Stimulated activated CD4-positive, alpha-beta T cell treated with anti-CD3 and anti-CD28 coated beads, Interleukin-4, amount 100 ng/mL, for 48 hours (primary cell): ENCODE results near the gene SPAG16.

ENCODE experiments used
- DNase-seq, 2 donors: peaks; one replicate each; pipeline ENCODE4 v3.0.0-alpha.2; 2020; ENCODE audit warnings: low read depth in 2 of 2

Gene SPAG16

DNA sequence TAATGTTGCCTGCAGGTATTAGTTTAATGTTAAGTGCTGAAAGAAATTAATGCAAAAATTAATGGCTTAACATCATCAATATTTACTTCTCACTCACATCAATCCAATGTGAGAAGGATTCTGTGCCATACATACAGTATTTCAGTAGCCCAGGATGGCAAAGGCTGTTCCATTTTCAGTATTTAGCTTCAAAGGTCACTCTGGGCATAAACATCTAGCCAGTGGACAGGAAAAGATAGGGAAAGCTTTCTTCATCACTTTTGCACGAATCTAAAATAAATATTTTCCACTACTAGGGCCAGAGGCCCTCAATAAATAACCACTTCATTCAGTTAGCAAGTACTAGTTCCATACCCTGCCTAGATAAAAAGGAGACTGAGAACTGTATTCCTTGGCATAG lies 890.3 kb downstream of the SPAG16 start:
- DNase-seq, result no peak

DNA sequence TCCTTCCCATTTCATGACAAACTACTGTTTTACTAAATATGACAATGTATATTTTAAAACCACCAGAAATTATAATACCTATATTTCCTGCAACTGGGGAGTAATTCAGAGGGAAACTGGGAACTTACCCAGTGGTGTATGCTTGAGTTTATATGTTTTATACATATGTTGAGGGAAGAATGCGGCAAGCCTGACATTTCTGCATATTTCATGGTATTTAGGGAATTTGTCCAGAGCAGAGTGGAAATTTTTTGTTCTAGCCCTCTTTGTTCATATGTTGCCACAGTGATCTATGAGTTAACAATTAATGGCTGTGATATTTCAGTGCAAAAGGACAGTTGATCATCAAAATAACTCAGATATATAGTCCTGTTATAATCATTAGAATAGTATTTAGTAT lies 895.8 kb downstream of the SPAG16 start:
- DNase-seq, result no peak

DNA sequence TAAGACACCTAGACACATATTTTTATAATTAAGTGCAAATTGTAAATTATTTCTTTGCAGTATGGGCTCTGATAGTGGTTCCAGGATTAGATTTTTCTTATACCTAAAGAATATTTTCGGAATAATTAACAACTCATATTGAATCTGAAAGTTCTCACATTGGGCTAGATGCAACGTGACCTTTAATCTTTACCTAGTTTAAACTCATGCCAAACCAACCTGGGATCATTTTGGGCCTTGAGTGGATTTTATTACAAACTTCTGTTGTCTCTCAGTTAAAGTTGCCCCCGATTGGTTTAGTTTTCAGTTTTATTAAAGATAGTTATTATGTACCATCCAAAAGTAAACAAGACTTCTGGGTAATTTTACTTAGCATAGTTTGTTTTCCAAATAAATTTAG lies 896.4 kb downstream of the SPAG16 start:
- DNase-seq, result no peak

DNA sequence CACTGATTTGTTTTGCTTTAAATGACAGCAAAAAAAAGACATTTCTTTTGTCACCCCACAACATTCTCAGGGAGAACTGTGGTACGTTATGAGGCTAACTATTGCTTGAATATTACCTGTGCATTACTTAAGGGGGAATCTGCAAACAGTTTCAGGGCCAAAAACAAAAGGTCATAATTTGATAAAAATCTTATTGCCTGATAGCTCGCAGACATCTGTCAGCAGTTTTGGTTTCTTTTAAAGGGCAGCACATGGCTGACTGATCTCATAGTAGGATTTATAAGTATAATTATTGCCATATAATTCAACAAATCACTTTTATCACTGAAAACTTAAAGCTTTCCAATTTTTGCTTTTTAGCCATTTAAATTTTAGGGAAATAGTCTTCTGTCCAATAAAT lies 900.2 kb downstream of the SPAG16 start:
- no peak for DNase-seq

DNA sequence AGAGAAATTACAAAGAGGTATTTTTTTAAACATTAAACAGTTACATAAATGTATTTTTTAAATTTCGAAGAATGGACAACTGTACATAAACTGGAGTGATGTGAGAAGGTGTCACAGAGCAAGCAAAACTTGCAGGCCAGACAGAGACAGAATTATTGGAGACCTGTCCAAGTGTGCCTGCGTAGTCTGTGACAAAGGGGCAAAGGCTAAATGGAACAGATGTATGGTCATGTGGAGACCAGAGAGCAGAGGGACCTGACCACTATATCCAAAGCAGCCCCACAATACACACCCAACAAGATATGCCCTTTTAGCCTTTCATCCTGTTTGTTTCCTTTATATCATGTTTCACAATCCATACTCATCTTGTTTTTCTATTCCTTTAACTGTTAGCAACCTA lies 901.3 kb downstream of the SPAG16 start:
- no peak for DNase-seq

DNA sequence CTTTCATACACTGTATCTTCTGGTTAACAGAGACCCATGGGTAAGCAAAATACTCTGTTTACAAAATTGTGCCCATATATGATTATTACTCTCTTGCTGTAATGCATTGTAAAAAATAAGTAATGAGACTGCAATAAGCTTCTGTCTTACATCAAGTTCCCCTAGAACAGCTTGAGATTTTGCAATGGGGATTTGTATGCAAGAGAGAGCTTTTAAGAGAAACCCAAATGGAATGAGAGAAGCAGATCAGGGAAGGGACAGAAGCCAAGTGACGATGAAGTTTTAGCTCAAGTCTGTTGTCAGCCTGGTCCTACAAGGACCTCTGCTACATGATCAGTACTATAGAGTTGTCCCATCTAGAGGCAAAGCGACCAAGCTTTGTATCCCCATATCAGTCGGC lies 908.4 kb downstream of the SPAG16 start:
- DNase-seq, result no peak

DNA sequence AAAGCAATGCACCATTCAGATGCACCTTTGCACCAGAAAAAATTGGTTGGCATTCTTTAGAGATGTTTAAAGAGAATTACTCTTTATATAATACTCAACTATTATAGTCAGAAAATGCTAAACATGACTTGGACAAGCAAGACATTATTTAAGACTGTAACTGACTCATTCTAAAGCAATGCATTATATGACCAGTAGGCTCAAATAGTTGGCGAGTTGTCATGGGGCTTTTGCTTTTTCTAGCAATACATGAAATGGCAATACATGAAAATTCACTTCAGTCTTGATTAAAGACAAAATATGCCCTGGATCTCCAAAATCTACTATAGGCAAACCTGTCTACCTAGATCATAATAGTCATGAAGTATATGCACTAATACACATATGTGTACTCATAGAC lies 909.7 kb downstream of the SPAG16 start:
- DNase-seq, result no peak

DNA sequence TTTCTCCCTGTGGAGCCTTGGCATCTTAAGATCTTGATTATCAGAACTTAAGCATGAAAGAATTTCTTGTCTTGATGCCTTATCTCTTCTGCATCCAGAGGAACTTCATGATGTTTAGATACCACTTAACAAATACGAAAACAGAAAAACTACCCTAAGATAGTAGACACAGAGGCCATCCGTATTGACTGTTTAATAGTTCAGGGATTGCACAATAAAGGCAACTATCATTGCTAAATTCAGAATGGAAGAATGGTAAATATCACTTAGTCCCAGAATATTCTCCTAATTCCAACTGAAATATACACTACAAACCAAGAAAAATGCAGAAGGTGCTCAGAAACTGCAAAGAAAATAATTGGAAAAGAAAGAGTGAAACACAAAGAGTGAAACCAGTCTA lies 912.0 kb downstream of the SPAG16 start:
- DNase-seq, result no peak

DNA sequence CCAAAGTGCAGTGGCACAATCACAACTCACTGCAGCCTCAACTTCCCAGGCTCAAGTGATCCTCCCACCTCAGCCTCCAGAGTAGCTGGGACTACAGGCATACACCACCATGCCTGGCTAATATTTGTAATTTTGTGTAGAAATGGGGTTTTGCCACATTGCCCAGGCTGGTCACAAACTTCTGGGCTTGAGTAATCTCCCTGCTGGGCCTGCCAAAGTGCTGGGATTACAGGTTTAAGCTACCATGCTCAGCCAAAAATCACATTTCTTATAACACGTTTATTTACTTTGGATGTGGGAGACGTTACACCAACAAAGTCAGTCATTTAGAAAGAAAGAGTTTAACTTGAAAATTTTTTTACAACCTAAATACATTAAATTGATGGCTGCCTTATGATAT lies 917.6 kb downstream of the SPAG16 start:
- no peak for DNase-seq

DNA sequence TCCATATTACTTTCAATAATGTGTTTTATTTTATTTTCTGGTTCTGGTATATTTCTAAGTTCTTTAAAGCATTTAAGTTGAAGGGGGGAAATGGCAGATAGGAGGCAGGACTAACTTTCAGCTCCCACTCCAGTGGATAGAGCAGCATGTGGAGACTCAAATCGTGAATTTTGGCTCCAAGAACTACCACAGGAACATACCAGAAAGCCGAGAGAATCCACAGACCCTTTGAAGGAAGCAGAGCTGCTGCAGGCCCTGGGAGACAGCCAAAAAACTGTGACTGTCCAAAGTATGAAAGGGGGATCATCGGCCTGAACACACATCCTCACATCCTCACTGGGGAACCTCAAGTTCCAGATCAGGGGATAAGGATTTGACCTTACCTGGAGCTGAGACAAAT lies 919.0 kb downstream of the SPAG16 start:
- DNase-seq, result no peak

DNA sequence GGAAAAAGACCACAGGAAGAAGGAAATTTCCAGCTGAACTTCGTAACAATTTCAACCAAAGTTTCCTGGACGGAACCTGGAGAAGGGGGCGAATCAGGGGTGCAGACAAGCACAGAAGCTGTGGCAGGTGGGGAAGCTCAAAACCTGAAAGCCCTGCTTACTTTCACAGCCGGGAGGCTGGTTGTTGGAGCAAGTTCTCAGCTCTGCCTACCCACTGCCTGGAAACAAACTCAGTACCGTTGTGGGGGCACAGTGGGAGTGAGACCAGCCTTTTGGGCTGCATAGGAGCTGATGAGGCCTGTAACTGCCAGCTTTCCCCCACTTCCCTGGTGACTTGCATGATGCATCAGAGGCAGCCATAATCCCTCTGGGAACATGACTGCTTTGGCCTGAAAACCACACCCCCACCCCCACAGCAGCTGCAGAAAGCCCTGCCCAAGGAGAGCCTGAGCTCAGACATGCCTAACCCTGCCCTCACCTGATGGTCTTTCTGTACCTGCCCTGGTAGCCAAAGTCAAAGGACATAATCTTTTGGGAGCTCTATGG lies 919.6 kb downstream of the SPAG16 start:
- no peak for DNase-seq

DNA sequence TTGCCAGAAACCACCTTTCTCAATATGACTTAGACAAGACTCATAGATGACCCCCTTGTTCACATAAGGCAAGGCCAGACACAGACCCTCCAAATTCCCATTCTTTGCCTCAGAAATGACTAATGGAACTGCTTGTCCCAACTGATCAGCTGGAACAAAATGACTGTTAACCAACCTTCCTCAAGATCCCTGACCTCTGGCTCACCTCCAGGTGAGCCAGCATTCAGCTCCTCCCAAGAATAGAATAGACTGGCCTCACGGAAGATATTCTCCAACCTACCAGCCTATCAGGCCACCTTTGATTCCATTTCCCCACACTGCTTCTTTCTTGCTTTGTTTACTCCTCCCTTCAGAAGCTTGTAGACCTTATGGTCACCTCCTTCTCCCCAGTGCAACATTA lies 930.8 kb downstream of the SPAG16 start:
- no peak for DNase-seq

DNA sequence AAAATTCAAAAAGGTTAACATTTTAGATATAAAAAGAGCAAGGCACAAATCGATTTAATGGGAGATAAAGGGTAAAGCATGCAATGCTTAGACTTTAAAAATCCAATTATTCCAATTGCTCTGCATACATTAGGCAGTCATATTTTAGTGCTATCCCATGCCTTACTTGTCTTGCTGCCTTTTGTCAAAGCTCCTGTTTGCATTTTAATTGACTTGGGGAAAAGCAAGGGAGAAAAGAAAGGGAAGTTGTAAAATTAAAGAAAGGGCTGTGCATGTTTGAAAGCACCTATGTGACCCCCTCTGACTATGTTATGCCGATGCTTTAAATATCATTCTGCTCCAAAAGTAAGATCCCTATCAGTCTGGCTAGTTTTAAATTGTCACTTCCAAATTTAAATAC lies 932.9 kb downstream of the SPAG16 start:
- DNase-seq, result no peak

DNA sequence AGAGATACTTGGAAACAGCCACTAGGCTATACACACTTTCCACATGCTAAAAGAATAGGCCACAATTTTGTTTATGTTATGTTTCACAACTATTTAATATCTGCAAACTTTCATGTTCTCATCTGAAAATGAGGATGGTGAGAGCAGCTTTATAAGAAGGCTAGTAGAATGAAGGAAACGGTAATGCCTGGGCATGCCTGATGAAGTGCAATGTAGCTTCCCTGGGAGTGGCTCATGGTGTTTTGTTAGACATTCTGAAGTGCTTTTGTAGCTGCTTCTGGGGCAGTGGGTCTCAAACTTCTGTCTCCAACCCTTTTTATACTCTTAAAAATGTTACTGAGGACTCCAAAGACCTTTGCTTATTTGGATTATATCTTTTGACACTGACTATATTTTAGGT lies 933.3 kb downstream of the SPAG16 start:
- DNase-seq, result no peak

DNA sequence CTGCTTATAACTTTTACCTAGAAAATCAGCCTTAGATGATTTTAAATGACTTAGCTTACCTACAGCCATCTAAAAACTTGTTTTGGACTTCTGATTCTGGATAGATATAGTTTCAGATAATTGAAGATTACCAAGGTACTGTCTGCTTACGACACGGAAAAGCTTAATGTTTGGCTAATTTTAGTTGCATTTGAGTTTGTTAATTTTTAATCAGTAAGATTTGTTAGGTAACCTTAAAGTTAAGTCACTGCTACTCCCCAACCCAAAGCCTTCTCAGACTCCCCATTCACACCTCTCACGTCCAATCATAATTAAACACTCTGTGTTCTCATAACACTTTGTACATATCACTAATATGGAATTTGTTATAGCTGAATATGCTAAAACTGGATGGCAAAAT lies 936.0 kb downstream of the SPAG16 start:
- no peak for DNase-seq

DNA sequence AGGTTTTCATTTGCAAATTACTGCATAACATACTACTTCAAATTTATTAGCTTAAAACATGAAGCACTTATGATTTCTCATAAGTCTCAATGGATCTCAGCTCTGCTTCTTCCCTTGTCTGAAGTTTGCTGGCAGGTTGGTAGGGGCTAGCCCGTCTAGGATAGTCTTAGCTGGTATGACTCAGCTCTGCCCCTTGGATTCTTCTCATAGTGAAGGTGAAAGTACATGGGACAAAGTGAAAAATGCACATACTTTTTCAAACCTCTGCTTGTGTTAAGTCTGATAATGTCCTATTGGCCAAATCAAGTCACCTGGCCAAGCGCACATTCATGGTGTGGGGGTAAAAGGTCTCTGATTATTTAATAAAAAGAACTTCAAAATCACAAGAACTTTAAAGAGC lies 941.8 kb downstream of the SPAG16 start:
- no peak for DNase-seq

DNA sequence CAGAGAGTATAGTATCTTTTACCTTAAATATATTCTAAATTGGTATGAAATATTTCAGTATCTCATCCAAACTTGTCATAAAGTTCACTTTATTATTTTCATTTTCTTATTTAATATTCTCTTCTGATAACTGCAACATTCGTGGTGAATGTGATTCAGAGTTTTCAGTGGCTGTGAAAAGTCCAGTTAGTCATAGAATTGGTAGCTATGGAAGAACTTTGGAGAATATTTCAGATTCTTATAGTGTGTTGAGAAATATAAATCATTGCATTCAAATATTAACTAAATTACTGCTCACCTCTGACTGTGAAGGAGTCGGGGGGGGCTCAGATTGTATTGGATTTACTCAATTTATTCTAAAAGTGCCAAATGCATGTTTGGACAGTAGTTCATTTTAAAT lies 948.0 kb downstream of the SPAG16 start:
- DNase-seq, result no peak

DNA sequence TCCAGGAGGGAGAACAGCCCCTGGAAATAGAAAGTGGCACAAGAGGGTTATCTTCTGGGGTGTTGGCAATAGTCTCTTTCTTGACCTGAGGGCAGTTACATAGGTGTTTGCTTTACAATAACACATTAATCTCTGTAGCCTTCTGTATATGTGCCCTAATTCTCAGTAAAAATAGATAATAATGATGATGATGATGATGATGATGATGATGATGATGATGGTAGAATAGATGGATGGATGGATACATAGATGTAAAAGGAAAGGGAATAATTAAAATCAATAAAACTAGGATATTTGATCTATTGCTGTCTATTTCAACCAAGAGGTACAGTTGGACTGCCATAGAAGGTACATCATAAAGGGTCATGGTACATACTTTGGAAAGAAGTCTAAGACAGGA lies 948.9 kb downstream of the SPAG16 start:
- no peak for DNase-seq

DNA sequence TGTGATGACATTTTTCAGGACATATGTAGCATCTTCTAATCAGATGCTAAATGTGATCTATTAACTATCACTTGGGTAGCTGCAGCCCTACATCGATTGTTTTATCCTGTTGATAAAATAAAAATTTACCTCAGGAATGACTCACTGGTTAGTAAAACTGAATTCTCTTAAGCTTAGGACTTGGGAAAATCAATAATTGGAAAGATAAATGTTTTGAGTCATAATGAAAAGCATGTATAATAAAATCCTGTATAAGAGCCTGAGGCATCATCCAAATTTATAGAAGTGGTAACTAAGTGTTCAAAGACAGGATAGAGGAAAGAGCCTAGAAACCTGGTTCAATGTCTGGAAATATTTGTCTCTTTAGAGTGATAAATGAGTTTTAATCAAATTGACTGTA lies 958.5 kb downstream of the SPAG16 start:
- DNase-seq, result no peak

DNA sequence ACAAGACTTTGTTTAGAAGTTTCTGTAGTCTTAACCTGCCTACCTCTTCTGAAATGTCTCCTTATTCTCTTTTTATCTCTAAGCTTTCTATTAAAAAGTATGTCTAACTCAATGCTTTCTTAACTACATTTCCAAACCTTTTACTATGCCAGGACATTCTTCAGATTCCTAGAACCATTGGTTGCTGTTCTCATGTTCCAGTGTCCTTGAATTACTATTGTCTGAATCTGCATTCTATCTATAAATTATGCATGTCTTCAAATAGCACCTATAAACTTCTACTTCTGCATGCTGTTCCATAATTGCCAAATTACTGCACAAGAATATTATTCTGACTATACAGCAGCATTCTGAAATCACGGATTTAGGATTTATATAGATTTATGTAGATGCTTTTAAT lies 960.6 kb downstream of the SPAG16 start:
- no peak for DNase-seq

DNA sequence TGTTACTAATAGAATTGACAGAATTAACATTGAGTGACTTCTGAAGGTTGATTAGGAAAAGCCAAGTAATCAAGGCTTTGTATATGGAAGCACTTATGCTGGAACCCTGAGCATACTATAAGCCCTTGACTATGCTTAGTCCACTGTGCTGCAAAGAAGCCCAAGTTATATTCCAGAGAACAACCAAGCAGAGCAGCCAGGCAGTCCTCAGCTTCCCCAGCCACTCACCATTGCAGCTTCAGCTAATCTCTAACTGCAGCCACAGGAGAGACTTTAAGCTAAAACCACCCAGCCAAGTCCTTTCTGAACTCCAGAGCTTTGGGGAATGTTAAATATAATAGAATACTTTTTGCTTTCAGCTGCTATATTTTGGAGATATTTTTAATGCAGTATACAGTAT lies 962.2 kb downstream of the SPAG16 start:
- DNase-seq, result no peak

DNA sequence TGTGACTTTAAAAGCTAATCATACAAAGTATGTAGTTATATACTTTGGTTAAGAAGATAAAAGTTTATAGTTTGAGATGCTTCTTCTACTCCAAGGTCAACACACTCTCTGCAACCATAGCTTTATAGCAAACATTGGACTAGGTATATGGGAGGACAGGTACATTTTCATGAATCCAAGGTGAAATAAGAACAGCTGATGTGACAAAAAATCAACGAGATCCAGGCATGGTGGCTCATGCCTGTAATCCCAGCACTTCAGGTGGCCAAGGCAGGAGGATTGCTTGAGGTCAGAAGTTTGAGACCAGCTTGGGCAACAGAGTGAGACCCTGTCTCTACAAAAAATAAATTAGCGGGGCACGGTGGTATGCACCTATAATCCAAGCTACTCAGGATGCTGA lies 963.3 kb downstream of the SPAG16 start:
- DNase-seq, result no peak

DNA sequence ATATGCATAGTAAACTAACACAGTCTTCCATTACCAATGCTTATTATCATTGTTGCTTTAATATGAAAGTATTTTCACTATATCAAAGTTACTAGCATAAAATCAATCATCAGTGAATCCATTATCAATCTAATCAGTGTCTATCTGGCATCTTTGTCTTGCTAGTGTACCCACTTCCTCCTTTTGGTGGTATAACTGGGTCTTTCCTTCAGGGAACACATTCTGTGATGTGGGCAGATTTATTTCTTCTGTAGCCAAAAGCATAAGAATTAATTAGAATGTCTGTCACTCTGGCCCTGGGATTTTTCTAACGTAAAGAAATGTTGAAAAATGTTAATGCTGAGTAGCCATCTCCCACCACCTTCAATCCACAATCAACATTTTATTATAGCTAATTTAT lies 970.8 kb downstream of the SPAG16 start:
- no peak for DNase-seq

DNA sequence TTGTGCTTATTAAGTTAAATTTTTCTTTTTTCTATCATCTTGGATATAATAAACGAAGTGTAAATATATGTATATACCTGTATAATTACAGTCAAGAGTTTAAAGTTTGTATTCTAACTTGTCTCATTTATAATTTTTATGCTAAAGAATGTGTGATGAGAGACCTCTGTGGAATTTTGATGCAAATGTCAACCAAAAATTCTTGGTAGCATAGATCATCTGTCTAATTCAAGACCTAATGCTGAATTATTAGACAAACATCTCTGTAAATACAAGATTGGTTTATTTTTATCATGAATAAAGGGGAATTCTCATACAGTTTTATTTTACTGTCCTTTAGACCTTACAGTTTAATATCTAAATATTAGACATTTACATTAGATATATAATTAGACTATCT lies 977.4 kb downstream of the SPAG16 start:
- DNase-seq, result no peak

DNA sequence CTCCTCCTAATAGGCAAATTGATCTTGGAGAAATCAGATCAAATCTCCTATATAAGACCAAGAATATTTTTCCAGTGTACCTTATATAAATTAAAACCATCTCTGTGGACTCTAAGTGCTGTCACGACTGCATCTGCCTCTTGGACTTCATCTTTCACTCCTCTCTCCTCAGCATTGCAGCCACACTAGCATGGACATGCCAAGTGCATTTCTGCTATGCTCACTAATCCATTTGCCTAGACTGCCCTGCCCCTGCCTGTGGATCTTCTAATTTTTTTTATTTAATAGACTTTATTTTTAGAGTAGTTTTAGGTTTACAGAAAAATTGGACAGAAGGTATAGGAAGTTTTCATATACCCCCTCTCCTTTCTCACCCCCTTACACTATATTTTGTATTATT lies 979.9 kb downstream of the SPAG16 start:
- DNase-seq, result no peak
